MM.1S (cell line): Measurements from ENCODE around the gene REL.

Experiments used
- DNase-seq: peaks from one replicate; pipeline ENCODE4 v3.0.0-alpha.2; 2015
- H2AFZ ChIP-seq: fragments of 300-600 bp; sonication (generic); 2 replicates; pipeline ENCODE4 v1.6.0; 2016; ENCODE audit warnings: antibody characterized with exemption, low read length
- H3F3A ChIP-seq: fragments of 300-600 bp; sonication (generic); 2 replicates; pipeline ENCODE4 v1.6.1; 2016; ENCODE audit warnings: mild to moderate bottlenecking, antibody characterized with exemption, low read length, moderate library complexity, mixed read lengths; ENCODE audit not compliant: insufficient read depth
- H3K27ac ChIP-seq: fragments of 300-600 bp; sonication (generic); 2 replicates; pipeline ENCODE4 v1.5.1; 2016; ENCODE audit warnings: mild to moderate bottlenecking, low read length
- H3K27me3 ChIP-seq: fragments of 300-600 bp; sonication (generic); replicated peaks from 2 replicates; pipeline ENCODE4 v1.6.0; 2016; ENCODE audit warnings: low read length; ENCODE audit not compliant: insufficient read depth
- H3K36me3 ChIP-seq: fragments of 300-600 bp; sonication (generic); replicated peaks from 2 replicates; pipeline ENCODE4 v1.6.1; 2016; ENCODE audit warnings: mild to moderate bottlenecking, low read length, mixed read lengths; ENCODE audit not compliant: insufficient read depth
- H3K4me1 ChIP-seq: fragments of 300-600 bp; sonication (generic); 2 replicates; pipeline ENCODE4 v1.6.1; 2016; ENCODE audit warnings: low read length, mixed read lengths
- H3K4me2 ChIP-seq: fragments of 300-600 bp; sonication (generic); 2 replicates; pipeline ENCODE4 v1.6.0; 2016; ENCODE audit warnings: low read depth, low read length
- H3K4me3 ChIP-seq: fragments of 300-600 bp; sonication (generic); 2 replicates; pipeline ENCODE4 v1.5.1; 2016; ENCODE audit warnings: low read length, mixed read lengths
- H3K79me2 ChIP-seq: fragments of 300-600 bp; sonication (generic); 2 replicates; pipeline ENCODE4 v1.6.1; 2016; ENCODE audit warnings: mixed run types, low read length, mixed read lengths
- H3K9ac ChIP-seq: fragments of 300-600 bp; sonication (generic); 2 replicates; pipeline ENCODE4 v1.6.1; 2016; ENCODE audit warnings: low read length, mixed read lengths
- H3K9me2 ChIP-seq: fragments of 300-600 bp; sonication (generic); replicated peaks from 2 replicates; pipeline ENCODE4 v1.6.1; 2016; ENCODE audit warnings: mild to moderate bottlenecking, low read length, mixed read lengths; ENCODE audit not compliant: insufficient read depth
- H3K9me3 ChIP-seq: fragments of 300-600 bp; sonication (generic); replicated peaks from 2 replicates; pipeline ENCODE4 v1.6.1; 2016; ENCODE audit warnings: mild to moderate bottlenecking, low read length, mixed read lengths; ENCODE audit not compliant: insufficient read depth
- H4K20me1 ChIP-seq: fragments of 300-600 bp; sonication (generic); 2 replicates; pipeline ENCODE4 v1.6.1; 2016; ENCODE audit warnings: mild to moderate bottlenecking, low read length, moderate library complexity, mixed read lengths; ENCODE audit not compliant: insufficient read depth
- EZH2 ChIP-seq: fragments of 300-600 bp; sonication (generic); optimal IDR thresholded peaks from 2 replicates; pipeline ENCODE3; 2017; ENCODE audit warnings: low read depth, mild to moderate bottlenecking, antibody characterized with exemption, low read length, mixed read lengths
- EZH2phosphoT487 ChIP-seq: fragments of 300-600 bp; sonication (generic); IDR thresholded peaks from 2 replicates; pipeline ENCODE4 v1.6.1; 2018; ENCODE audit warnings: antibody characterized with exemption, low read length
- TF ChIP-seq, protein P1 (sequence below): fragments of 300-600 bp; sonication (generic); IDR thresholded peaks from 2 replicates; pipeline ENCODE4 v1.5.1; 2016; ENCODE audit warnings: antibody characterized with exemption, low read length, mixed read lengths

REL gene

DNA sequence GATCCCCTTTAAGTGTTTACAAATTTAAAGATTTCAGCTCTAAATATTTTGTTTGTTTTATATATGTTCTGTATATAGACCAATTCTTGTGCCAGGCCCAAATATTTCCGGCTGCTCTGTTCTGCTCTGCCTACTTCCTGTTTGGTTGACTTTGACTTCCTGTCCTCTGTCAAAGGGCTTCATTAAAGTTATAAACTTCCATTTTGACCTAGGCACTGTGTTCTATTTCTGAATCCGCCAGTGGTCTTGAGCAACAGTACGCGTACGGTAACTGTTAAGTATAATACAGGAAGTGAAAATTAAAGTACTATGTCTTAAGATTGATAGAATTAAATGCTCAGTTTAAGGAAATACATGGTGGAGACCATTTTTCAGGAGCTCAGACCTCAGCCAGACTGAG lies 13.5 kb upstream of the REL start:
- TF ChIP-seq, protein P1, sequence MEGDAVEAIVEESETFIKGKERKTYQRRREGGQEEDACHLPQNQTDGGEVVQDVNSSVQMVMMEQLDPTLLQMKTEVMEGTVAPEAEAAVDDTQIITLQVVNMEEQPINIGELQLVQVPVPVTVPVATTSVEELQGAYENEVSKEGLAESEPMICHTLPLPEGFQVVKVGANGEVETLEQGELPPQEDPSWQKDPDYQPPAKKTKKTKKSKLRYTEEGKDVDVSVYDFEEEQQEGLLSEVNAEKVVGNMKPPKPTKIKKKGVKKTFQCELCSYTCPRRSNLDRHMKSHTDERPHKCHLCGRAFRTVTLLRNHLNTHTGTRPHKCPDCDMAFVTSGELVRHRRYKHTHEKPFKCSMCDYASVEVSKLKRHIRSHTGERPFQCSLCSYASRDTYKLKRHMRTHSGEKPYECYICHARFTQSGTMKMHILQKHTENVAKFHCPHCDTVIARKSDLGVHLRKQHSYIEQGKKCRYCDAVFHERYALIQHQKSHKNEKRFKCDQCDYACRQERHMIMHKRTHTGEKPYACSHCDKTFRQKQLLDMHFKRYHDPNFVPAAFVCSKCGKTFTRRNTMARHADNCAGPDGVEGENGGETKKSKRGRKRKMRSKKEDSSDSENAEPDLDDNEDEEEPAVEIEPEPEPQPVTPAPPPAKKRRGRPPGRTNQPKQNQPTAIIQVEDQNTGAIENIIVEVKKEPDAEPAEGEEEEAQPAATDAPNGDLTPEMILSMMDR = no peak
- no peaks in the 10 kb centered on the region for H3K9me2 ChIP-seq
- H3K36me3 ChIP-seq = no peaks in the 10 kb centered on the region
- no peak overlapping the region for H2AFZ ChIP-seq
- DNase-seq = no peak
- peaks cover 3% of the 10 kb centered on the region; the same call in 1 of the 2 replicates for H3F3A ChIP-seq
- H4K20me1 ChIP-seq = no peaks in the 10 kb centered on the region
- H3K4me3 ChIP-seq = no peak overlapping the region
- no peak overlapping the region for H3K9ac ChIP-seq
- no peaks in the 10 kb centered on the region for H3K9me3 ChIP-seq
- peaks cover 18% of the 10 kb centered on the region for H3K4me1 ChIP-seq
- no peak overlapping the region for H3K27ac ChIP-seq
- no peaks in the 10 kb centered on the region for H3K27me3 ChIP-seq
- no peak overlapping the region for H3K4me2 ChIP-seq
- H3K79me2 ChIP-seq = no peaks in the 10 kb centered on the region

DNA sequence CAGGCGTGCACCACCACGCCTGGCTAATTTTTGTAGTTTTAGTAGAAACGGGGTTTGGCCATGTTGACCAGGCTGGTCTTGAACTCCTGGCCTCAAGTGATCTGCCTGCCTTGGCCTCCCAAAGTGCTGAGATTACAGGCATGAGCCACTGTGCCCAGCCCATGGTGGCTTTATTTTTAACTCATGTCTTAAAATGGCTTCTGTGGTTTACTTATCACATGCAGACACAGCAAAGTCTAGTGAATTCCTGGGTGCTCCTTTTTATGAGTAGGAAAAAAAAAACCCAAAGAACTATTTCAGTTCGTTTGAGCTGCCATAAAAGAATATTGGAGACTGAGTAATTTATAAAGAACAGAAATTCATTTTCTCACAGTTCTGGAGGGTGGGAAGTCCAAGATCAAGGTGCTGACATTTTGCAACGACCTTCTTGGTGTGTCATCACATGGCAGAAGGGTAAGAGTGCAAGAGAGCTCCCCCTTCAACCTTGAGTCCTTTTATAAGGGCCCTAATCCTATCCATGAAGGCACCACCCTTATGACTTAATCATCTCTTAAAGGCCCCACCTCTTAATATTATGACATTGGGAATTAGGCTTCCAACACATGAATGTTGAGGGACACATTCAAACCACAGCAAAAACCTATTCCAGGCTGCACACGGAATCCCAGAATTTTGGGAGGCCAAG lies 12.6 kb upstream of the REL start:
- Histone ChIP-seq H3K79me2 (no peaks in the 10 kb centered on the region), H3F3A (peaks cover 3% of the 10 kb centered on the region; the same call in 1 of the 2 replicates), H3K4me2 (no peak overlapping the region), H3K9me3 (no peaks in the 10 kb centered on the region), H3K4me1 (peaks cover 18% of the 10 kb centered on the region), H3K36me3 (no peaks in the 10 kb centered on the region), H3K27me3 (no peaks in the 10 kb centered on the region), H3K27ac (no peak overlapping the region), H2AFZ (no peak overlapping the region), H4K20me1 (no peaks in the 10 kb centered on the region), H3K9ac (no peak overlapping the region), H3K4me3 (no peak overlapping the region), H3K9me2 (no peaks in the 10 kb centered on the region)
- TF ChIP-seq EZH2phosphoT487 = no peak
- TF ChIP-seq, protein P1 = no peak
- no peak for TF ChIP-seq EZH2
- no peak for DNase-seq

DNA sequence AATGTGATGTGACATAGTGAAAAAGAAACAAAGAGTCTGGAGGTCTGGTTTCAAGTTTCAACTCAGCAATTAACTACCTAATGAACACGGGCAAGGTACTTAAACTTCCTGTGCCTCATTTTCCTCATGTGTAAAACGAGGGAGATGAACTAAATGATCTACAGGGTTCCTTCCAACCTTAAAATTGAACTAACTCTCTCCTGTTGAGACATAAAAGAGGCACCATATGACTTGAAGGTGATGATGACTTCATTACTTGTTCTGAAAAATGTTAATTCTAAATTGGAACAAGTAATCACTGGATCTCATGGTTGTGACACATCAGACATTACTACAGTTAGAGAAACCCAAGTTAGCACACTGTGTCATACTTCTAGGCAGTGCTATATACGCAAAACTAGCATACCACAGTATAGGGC lies 8.9 kb upstream of the REL start:
- H3K9me2 ChIP-seq = no peaks in the 10 kb centered on the region
- no peak overlapping the region for H3K9ac ChIP-seq
- H4K20me1 ChIP-seq = no peaks in the 10 kb centered on the region
- H3K4me3 ChIP-seq = no peak overlapping the region
- no peaks in the 10 kb centered on the region for H3K79me2 ChIP-seq
- H3K4me1 ChIP-seq = peaks cover 18% of the 10 kb centered on the region
- DNase-seq = peak; percentile 45
- H3K36me3 ChIP-seq = no peaks in the 10 kb centered on the region
- H3F3A ChIP-seq = peaks cover 3% of the 10 kb centered on the region; the same call in 1 of the 2 replicates
- peaks cover 17% of the 10 kb centered on the region for H3K27me3 ChIP-seq
- no peak overlapping the region for H3K27ac ChIP-seq
- no peaks in the 10 kb centered on the region for H3K9me3 ChIP-seq
- no peak overlapping the region for H2AFZ ChIP-seq
- TF ChIP-seq EZH2phosphoT487 (no peak), EZH2 (no peak)
- TF ChIP-seq, protein P1 = no peak
- peak overlapping the region; percentile 37 for H3K4me2 ChIP-seq
